ENCODE measurements around the gene MSN.
A peak's percentile ranks its signal among the peaks of the same experiment; 100 is the strongest.

Gene MSN

DNA sequence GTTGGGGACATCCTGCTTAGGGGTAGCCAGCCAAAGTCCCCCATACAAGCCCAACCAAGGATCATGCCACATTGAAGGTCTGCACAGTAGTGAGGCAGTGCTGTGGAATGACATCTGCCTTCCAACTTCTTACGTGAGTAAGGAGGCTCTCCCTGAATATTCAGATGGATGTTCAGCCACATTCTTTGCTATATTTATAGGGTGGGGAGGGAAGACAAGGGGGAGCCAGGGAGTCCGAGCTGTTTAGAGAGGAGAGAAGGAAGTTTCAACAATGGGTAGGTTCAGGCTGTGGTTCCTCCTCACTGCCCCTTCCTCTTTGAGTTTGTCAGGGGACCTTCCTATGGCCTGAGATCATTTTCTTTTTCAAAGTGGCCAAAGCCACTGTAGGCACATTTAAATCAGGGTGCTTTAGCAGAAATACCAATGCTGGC lies 29.8 kb downstream of the MSN start:
- Mint-ChIP-seq H3K9me3 (peaks cover 8% of the 10 kb centered on the region), H3K4me1 (peaks cover 11% of the 10 kb centered on the region), H3K36me3 (ENCODE audit: low read depth) (no peaks in the 10 kb centered on the region), H3K4me3 (no peak overlapping the region), H3K27ac (peak overlapping the region in 2 of 3 experiments; percentile 2 to 52), H3K27me3 (ENCODE audit: low read depth) (no peaks in the 10 kb centered on the region)
- TF ChIP-seq, protein P1, sequence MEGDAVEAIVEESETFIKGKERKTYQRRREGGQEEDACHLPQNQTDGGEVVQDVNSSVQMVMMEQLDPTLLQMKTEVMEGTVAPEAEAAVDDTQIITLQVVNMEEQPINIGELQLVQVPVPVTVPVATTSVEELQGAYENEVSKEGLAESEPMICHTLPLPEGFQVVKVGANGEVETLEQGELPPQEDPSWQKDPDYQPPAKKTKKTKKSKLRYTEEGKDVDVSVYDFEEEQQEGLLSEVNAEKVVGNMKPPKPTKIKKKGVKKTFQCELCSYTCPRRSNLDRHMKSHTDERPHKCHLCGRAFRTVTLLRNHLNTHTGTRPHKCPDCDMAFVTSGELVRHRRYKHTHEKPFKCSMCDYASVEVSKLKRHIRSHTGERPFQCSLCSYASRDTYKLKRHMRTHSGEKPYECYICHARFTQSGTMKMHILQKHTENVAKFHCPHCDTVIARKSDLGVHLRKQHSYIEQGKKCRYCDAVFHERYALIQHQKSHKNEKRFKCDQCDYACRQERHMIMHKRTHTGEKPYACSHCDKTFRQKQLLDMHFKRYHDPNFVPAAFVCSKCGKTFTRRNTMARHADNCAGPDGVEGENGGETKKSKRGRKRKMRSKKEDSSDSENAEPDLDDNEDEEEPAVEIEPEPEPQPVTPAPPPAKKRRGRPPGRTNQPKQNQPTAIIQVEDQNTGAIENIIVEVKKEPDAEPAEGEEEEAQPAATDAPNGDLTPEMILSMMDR (IDR thresholded peaks at IDR 0.05; ENCODE audit: unreplicated experiment in 3 of 3), result no peak

DNA sequence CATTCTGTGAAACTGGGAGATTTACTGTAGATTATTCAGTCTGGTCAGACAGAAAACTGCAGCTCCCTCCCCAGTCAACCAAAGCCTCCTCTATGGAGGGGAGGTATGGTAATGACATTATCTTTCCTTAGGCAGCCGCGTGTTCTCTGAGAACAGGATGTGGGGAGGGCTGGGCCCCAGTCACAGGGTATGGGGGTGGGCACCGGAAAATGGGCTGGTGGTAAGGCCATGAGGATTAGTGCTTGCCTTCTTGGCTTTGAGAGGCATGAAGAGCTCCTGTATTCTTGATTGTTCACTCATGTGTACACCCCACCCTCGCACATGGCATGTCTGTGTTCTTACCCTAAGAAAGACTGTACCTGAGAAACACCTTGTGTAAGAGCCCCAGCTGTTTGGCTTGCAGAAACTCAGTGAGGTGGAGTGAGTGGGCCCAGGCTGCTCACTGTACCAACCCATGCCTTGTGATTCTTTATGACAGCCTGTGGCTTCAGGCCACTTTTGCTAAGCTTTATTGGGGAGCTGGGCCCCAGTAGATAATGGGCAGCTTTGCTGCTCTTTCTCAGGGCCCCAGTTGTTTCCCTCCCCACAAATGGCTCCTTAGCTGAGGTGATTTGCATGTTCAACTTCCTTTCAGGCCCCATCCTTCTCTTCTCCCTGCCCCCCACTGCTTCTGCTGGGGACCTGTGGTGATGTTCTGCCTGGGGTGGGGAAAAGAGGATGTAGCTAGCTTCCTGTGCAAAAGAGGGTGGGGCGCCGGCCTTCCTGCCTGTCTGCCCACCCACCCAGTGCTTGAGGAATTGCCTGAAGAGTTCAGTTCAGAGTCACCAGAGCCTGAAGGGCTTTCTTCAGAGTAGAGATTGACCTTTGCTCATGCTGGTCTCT lies 30.7 kb downstream of the MSN start:
- H3K4me3 Mint-ChIP-seq, result no peak overlapping the region
- peak overlapping the region; percentile 2 to 70 (median 52) for H3K27ac Mint-ChIP-seq
- H3K9me3 Mint-ChIP-seq, result peaks cover 6% of the 10 kb centered on the region
- no peaks in the 10 kb centered on the region for H3K36me3 Mint-ChIP-seq (ENCODE audit: low read depth)
- peaks cover 8% of the 10 kb centered on the region for H3K4me1 Mint-ChIP-seq
- no peaks in the 10 kb centered on the region for H3K27me3 Mint-ChIP-seq (ENCODE audit: low read depth)
- TF ChIP-seq, protein P1 (IDR thresholded peaks at IDR 0.05; ENCODE audit: unreplicated experiment in 3 of 3), result no peak

DNA sequence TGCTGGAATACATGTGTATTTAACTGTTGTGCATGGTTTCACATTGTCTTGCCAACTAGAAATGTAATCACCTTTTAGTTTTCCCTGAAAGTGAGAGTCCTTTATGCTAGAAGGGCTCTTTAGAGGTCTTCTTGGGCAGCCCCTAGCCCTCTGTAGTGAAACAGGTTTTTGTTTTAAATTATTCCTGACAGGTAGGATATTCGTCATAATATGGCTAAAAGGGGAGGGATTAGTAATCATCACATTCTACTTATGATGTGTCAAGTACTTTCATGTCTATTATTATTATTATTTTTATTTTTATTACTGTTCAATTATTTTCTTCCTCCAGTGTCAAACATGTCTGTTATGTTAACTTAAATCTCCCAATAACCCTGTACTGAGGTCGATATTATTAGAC lies 35.5 kb downstream of the MSN start:
- H3K4me1 Mint-ChIP-seq, result peaks cover 17% of the 10 kb centered on the region
- TF ChIP-seq, protein P1 (IDR thresholded peaks at IDR 0.05; ENCODE audit: unreplicated experiment in 3 of 3), result no peak
- H3K9me3 Mint-ChIP-seq, result no peaks in the 10 kb centered on the region
- H3K27me3 Mint-ChIP-seq (ENCODE audit: low read depth), result no peaks in the 10 kb centered on the region
- peaks cover 4% of the 10 kb centered on the region for H3K36me3 Mint-ChIP-seq (ENCODE audit: low read depth)
- H3K4me3 Mint-ChIP-seq, result no peak overlapping the region
- H3K27ac Mint-ChIP-seq, result no peak overlapping the region

GRCh38 chrX:65705439-65705838 lies 38.0 kb downstream of the MSN start:
- Mint-ChIP-seq H3K27me3 (ENCODE audit: low read depth) (no peaks in the 10 kb centered on the region), H3K4me3 (no peak overlapping the region), H3K9me3 (peaks cover 6% of the 10 kb centered on the region), H3K4me1 (peaks cover 17% of the 10 kb centered on the region), H3K27ac (no peak overlapping the region), H3K36me3 (ENCODE audit: low read depth) (peaks cover 9% of the 10 kb centered on the region)
- TF ChIP-seq, protein P1 (IDR thresholded peaks at IDR 0.05; ENCODE audit: unreplicated experiment in 3 of 3), result no peak

GRCh38 chrX:65706041-65706828 lies 38.8 kb downstream of the MSN start:
- Mint-ChIP-seq H3K9me3 (peaks cover 6% of the 10 kb centered on the region), H3K36me3 (ENCODE audit: low read depth) (peaks cover 9% of the 10 kb centered on the region), H3K27ac (no peak overlapping the region), H3K4me1 (peaks cover 17% of the 10 kb centered on the region), H3K27me3 (ENCODE audit: low read depth) (no peaks in the 10 kb centered on the region), H3K4me3 (no peak overlapping the region)
- TF ChIP-seq, protein P1 (IDR thresholded peaks at IDR 0.05; ENCODE audit: unreplicated experiment in 3 of 3), result no peak
